Ishikawa (cell line): ENCODE measurements around the gene RALGAPA2.

Experiments
- CEBPB ChIP-seq: IDR thresholded peaks from 2 replicates; pipeline ENCODE4 v1.6.1; 2012
- CREB1 ChIP-seq: IDR thresholded peaks from 2 replicates; pipeline ENCODE4 v1.6.1; 2012; ENCODE audit warnings: low read depth
- EGR1 ChIP-seq: IDR thresholded peaks from 2 replicates; pipeline ENCODE4 v1.6.1; 2012
- EP300 ChIP-seq: IDR thresholded peaks from 2 replicates; pipeline ENCODE4 v1.6.1; 2012; ENCODE audit warnings: borderline replicate concordance
- FOXM1 ChIP-seq: IDR thresholded peaks from 2 replicates; pipeline ENCODE4 v1.6.1; 2012; ENCODE audit warnings: low read depth, borderline replicate concordance
- NFIC ChIP-seq: IDR thresholded peaks from 2 replicates; pipeline ENCODE4 v1.6.1; 2012
- RAD21 ChIP-seq: IDR thresholded peaks from 2 replicates; pipeline ENCODE4 v1.6.1; 2012; ENCODE audit warnings: low read depth
- REST ChIP-seq: IDR thresholded peaks from 2 replicates; pipeline ENCODE4 v1.6.1; 2012; ENCODE audit warnings: low read depth, mild to moderate bottlenecking
- TAF1 ChIP-seq: IDR thresholded peaks from 2 replicates; pipeline ENCODE4 v1.6.1; 2012; ENCODE audit warnings: low read depth, mild to moderate bottlenecking
- TCF12 ChIP-seq: IDR thresholded peaks from 2 replicates; pipeline ENCODE4 v1.6.1; 2012; ENCODE audit warnings: low read depth
- TEAD4 ChIP-seq: IDR thresholded peaks from 2 replicates; pipeline ENCODE4 v1.6.1; 2012
- USF1 ChIP-seq: IDR thresholded peaks from 2 replicates; pipeline ENCODE4 v1.6.1; 2012
- YY1 ChIP-seq: IDR thresholded peaks from 2 replicates; pipeline ENCODE4 v1.6.1; 2012; ENCODE audit warnings: low read depth
- ZBTB7A ChIP-seq: IDR thresholded peaks from 2 replicates; pipeline ENCODE4 v1.6.1; 2012; ENCODE audit warnings: low read depth
- TF ChIP-seq, protein P1 (sequence below): IDR thresholded peaks from 2 replicates; pipeline ENCODE4 v1.6.1; 2012

The RALGAPA2 gene

DNA sequence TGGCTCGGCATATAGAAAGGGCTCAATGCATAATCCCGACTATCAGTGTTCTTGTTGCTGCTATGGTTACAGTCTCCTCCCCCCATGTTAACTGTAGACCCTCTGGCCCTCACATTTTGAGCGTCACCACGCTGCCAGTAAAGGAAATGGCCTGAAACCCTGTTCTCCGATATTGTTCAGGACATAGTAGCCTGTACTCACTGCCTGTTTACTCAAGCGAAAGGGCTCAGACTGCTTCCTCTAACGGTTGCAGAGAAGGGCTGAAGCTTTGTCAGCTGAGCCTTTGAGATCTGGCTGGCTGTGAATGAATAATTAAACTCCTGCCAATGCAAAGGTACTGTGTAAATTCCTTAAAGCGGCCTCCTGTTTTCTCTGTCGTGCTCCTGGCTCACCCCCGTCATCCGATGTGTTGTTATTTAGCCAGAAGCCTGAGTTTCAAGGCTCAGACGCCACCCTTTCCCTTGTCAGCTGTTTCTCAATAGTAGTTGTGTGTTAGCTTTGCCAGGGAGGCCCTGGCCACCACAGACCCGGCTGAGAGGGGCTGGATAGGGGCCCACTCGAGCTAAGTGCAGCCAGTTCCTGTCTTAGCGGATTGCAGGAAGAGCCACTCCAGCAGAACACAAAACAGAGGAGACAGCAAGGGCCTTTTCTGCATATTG is 31.2 kb upstream of the RALGAPA2 start:
- TF ChIP-seq EP300, result no peak

- TF ChIP-seq TCF12, result no peak
- no peak for TF ChIP-seq ZBTB7A
- no peak for TF ChIP-seq CREB1
- no peak for TF ChIP-seq EP300
- no peak for TF ChIP-seq TAF1
- peak; percentile 45; the same call in 1 of the 2 replicates for TF ChIP-seq NFIC
Observed at GRCh38 chr20:20741087-20742045, 28.9 kb upstream of the RALGAPA2 start.

- TF ChIP-seq YY1 (no peak), CEBPB (no peak), EP300 (no peak), TAF1 (no peak), ZBTB7A (no peak), REST (no peak), CREB1 (no peak), NFIC (no peak), TEAD4 (no peak)
Observed at GRCh38 chr20:20740541-20740940, 28.1 kb upstream of the RALGAPA2 start.

DNA sequence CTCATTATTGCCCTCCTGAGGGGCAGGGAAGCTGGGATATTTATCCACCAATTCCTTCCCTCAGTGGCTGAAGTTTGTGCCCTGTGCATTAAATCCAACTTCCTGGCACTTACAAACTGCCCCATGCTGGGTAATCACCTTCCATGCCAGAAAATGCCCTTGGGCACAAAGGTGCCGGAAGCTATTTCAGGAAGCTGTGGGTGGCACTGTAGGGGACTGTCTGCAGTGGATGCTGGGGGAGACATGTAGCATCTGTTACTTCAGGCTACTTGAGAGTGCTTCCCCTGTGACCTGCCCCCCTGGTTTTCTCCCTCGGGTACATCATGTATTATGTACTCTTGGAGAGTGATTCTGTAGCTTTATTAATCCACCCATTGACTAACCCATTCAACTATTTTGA is 24.7 kb upstream of the RALGAPA2 start:
- TF ChIP-seq NFIC (peak; percentile 44; the same call in 1 of the 2 replicates), CREB1 (no peak), TCF12 (no peak)

DNA sequence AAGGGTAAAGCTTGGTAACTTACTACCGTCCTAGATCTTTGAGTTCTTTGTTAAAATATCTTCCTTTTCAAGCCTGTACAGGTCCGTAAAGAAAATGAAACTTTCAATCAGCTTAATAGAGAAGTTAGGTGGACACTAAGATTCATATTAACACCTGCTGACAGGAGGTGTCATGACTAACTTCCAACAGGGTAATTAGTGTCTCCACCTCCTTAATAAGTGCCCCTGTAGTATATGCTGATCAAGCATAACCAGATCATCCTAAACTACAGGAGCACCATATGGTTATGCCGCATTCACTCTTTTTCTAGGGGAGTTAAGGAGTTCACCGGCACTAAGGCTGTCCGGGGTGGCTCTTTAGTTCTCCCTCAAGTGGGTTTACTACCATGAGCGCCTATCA is 23.9 kb upstream of the RALGAPA2 start:
- TF ChIP-seq NFIC (no peak), EP300 (no peak), USF1 (no peak), TAF1 (no peak), ZBTB7A (no peak), FOXM1 (no peak), YY1 (no peak), REST (no peak), TEAD4 (no peak), CREB1 (no peak), CEBPB (no peak), RAD21 (no peak), EGR1 (no peak)
- TF ChIP-seq, protein P1, sequence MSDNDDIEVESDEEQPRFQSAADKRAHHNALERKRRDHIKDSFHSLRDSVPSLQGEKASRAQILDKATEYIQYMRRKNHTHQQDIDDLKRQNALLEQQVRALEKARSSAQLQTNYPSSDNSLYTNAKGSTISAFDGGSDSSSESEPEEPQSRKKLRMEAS, result no peak

DNA sequence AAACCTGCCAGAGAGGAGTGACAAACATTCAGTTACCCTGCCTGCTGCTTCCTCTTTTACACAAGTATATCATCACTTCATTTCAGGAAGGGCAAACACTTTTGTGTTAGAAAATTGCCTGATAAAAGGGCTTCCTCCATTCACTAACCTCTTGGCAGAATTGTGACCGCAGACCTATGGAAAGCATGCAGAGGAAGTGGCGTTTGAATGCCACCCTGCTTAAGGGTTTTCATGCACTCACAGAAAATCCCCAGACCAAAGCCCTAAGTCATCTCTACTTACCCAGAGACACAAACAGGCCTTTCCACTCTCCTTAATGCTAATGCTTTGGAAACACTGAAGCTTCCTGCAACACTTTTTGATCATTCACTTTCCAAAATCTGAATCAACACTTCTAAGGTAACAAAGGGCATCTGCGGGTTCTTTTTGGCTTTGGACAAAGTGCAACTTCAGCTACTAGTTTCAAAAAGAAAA is 22.1 kb upstream of the RALGAPA2 start:
- no peak for TF ChIP-seq ZBTB7A
- TF ChIP-seq REST, result no peak
- TF ChIP-seq CEBPB, result no peak
- TF ChIP-seq TCF12, result no peak
- no peak for TF ChIP-seq TEAD4
- TF ChIP-seq, protein P1, result no peak
- no peak for TF ChIP-seq FOXM1
- no peak for TF ChIP-seq YY1
- no peak for TF ChIP-seq RAD21
- TF ChIP-seq CREB1, result no peak
- TF ChIP-seq USF1, result no peak
- TF ChIP-seq NFIC, result no peak
- no peak for TF ChIP-seq EP300
- no peak for TF ChIP-seq TAF1
- no peak for TF ChIP-seq EGR1
